Astrocyte of the cerebellum (primary cell): ENCODE results near the gene DPH3.
"Not testable (repeated sequence)": the region's sequence is repeated elsewhere in the genome, so short reads cannot be mapped to it uniquely, and the experiment has no call there.

ENCODE experiments used
- DNase-seq: peaks from one replicate; pipeline ENCODE4 v3.0.0-alpha.2; 2011; ENCODE audit warnings: low read depth
- H3K4me3 ChIP-seq: 2 replicates; pipeline ENCODE4 v1.5.1; 2011; ENCODE audit warnings: mild to moderate bottlenecking, low read depth, low read length, moderate library complexity
- in situ Hi-C: cut with HindIII; loops from 2 replicates; pipeline ENCODE4 v1.10.0; 2017; ENCODE audit warnings: low sequenced_read_pairs
- TF ChIP-seq, protein P1 (sequence below): IDR thresholded peaks from 2 replicates; pipeline ENCODE4 v1.5.1; 2012; ENCODE audit warnings: low read length, low read depth, moderate library complexity, mild to moderate bottlenecking; ENCODE audit errors: missing control alignments

Gene DPH3

DNA sequence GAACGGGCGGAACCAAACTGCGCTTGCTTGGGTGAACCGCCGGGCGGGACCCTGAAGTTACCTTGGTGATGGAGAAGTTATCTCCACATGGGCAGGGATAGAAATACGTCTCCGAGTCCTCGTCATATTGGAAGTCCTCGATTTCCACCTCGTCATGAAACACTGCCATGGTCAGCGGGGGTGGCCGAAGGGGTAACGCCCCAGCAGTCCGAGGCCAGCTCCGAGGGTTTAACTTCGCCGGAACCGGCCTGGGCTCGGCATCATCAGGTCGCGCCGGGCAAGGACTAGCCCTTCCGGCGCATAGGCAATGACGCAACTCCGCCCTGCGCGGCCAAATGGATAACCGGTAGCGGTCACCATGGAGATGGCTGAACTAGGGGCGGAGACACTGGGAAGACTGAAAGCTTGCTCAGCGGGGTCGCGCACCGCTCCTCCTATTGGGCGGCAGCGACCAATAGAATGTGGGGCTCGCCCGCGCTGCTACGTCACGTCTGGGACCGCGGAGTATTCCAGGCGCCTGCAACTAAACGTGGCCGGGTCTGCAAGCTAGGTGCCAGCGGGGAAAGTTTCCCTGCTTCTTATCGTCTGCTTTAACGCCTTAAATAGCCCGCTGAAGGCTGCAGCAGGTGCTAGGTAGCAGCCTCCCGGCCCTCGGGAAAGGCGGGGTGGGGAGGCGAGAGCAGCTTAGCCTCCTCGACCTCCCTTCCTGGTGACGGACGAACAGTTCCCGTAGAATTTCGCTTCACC lies at the start of gene DPH3, which contains the start of gene OXNAD1:
TSS of gene DPH3 (minus strand) at position 236 of the 747 bp plus-strand sequence. CDS start at position 169, 67 bp downstream.
TSS of gene OXNAD1 (plus strand) at position 505 of the 747 bp plus-strand sequence. CDS start 5,741 bp downstream, outside the sequence.
- TF ChIP-seq, protein P1, sequence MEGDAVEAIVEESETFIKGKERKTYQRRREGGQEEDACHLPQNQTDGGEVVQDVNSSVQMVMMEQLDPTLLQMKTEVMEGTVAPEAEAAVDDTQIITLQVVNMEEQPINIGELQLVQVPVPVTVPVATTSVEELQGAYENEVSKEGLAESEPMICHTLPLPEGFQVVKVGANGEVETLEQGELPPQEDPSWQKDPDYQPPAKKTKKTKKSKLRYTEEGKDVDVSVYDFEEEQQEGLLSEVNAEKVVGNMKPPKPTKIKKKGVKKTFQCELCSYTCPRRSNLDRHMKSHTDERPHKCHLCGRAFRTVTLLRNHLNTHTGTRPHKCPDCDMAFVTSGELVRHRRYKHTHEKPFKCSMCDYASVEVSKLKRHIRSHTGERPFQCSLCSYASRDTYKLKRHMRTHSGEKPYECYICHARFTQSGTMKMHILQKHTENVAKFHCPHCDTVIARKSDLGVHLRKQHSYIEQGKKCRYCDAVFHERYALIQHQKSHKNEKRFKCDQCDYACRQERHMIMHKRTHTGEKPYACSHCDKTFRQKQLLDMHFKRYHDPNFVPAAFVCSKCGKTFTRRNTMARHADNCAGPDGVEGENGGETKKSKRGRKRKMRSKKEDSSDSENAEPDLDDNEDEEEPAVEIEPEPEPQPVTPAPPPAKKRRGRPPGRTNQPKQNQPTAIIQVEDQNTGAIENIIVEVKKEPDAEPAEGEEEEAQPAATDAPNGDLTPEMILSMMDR, result no peak
- peak within 1 kb of the TSS; percentile 82 for H3K4me3 ChIP-seq
- in situ Hi-C loops, result no loop called here
- peak; percentile 99 for DNase-seq

DNA sequence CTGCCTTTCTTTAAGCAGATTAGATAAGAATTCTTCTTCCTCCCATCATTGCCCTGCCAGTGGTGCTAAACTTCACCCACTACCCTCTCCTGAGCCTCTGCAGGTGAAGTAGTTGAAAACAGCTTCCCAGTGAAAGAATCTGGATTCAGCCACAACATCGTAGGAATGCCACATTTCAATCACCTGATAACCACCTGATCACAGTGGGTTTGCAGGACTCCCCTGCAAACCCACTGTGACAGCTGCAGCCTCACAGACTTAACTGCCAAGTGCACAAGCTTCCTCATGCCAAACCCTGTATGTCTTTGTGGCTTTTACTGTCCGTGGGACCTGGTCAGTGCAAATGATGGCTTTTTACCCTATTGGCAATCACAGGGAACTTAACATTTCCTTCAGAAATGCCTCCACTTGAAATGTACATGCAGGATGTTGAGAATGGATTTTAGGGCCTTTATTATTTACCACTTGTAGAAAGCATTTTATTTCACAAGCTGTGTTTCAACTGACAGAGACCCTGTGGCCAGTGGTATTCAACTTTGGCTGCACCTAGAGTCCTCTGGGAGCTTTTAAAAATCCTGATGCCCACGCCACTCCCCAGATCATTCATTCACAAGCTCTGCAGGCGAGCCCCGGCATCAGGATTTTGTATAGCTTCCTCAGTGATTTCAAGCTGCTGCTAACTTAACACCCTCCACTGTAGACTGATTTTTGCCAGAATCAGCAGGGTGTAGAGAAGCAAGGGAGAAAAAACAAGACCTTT lies 49.3 kb upstream of the DPH3 start:
- no peak for DNase-seq
- H3K4me3 ChIP-seq, result no peak overlapping the region
- in situ Hi-C loops, result no loop called here
- TF ChIP-seq, protein P1, result no peak

DNA sequence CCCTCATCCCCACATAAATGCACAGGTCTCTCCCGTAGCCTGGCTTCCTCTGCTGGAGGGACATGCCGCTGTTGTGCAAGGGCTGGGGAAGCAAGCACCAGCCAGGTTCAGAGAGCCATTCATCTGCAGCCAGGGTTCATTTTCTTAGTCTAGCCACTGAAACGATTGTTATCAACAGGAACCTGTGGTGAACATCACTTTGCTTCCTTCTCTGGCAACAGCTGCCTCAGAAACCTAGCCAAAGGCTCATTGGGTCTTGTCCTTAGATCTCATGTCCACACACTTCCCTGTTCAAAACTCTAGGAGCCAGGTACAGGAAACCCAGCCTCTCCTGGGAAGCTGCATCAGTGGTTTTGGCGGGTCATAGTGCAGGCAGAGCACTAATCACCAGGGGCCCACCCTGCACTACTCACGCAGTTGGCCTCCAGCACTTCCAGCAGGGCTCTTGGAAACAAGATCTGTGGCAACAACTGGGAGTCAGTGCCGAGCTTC lies 47.3 kb upstream of the DPH3 start:
- no peak overlapping the region for H3K4me3 ChIP-seq
- TF ChIP-seq, protein P1, result no peak
- peak; percentile 18 for DNase-seq
- in situ Hi-C loops, result no loop called here

DNA sequence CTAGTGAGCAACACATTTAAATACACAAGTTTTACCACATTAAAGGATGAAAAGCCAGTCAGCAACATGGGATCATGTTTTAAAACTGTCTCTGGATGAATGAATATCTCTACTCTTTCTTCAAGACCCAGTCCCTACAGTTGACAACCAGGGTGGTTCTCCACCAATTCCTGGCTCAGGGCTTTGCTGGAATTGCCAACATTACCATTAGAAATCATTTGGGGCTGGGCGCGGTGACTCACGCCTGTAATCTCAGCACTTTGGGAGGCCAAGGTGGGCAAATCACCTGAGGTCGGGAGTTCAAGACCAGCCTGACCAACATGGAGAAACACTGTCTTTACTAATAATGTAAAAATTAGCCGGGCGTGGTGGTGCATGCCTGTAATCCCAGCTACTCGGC lies 45.7 kb upstream of the DPH3 start:
- in situ Hi-C loops, H3K4me3 ChIP-seq, DNase-seq: not testable (repeated sequence)

DNA sequence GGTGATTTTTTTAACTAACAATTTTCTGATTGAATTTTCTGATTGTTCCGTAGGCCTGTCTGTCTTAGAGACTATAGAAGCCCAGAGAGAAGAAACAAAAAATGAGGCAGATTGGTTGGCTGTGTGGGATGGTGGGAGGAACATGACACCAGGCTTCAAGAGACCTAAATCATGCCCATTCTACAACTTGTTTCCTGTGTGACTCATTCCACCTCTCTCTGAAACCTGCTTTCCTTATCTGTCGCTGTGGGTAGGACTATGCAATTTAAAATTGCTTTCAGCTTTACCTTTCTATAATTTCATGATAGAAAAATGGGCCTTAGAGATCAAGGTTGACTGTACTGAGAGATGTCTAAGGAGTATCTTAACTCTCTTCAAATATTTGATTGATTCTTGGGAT lies 44.8 kb upstream of the DPH3 start:
- in situ Hi-C loops, result no loop called here
- TF ChIP-seq, protein P1, result no peak
- no peak overlapping the region for H3K4me3 ChIP-seq
- DNase-seq, result no peak

DNA sequence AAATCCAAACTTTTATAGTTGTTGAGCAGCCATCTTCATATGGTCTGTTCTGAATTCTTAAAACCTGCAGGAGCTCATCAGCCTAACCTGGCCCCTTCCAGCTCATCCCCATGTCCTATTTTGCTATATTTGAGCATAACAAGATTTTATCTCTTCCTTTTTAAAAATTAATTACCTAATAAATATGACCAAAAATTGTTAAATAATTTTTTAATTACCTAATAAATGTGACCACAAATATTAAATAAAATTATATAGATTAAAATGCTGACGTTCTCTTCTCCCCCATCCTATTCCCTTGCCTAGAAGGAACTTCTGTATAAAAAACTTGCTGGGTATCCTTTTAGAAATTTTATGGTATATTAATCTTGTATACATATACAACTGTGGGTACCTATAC lies 44.0 kb upstream of the DPH3 start:
- H3K4me3 ChIP-seq, result no peak overlapping the region
- TF ChIP-seq, protein P1, result no peak
- DNase-seq, result no peak
- in situ Hi-C loops, result no loop called here
